Stimulated activated CD4-positive, alpha-beta T cell treated with anti-CD3 and anti-CD28 coated beads, Interleukin-12 subunit alpha, Interleukin-12 subunit beta, amount 100 ng/mL, for 24 hours (primary cell): Measurements from ENCODE around the gene AMOT.

Source experiments
- DNase-seq, 2 experiments: peaks; one replicate each; pipeline ENCODE4 v3.0.0-alpha.2; 2020; ENCODE audit warnings: low read depth in 2 of 2

Gene AMOT

GRCh38 chrX:112738347-112739033 is 102.1 kb downstream of the AMOT start:
- peak in 1 of 2 experiments; percentile 5 for DNase-seq

- DNase-seq, result no peak
Observed at GRCh38 chrX:112736310-112736709, 104.3 kb downstream of the AMOT start.

GRCh38 chrX:112735147-112735546 is 105.5 kb downstream of the AMOT start:
- no peak for DNase-seq

- DNase-seq, result no peak
Observed at GRCh38 chrX:112734290-112734689, 106.3 kb downstream of the AMOT start.

GRCh38 chrX:112731793-112732192 is 108.8 kb downstream of the AMOT start:
- DNase-seq, result no peak
